Activated T-cell treated with anti-CD3 and anti-CD28 coated beads for 1 hour (primary cell): Measurements from ENCODE around the gene PHTF2.

Experiments
- DNase-seq: peaks from one replicate; pipeline ENCODE4 v3.0.0-alpha.2; 2020; ENCODE audit warnings: low read depth

PHTF2 gene

GRCh38 chr7:77877791-77878190 lies 79.2 kb downstream of the PHTF2 start:
- no peak for DNase-seq

GRCh38 chr7:77878500-77878899 lies 79.9 kb downstream of the PHTF2 start:
- DNase-seq: no peak

DNA sequence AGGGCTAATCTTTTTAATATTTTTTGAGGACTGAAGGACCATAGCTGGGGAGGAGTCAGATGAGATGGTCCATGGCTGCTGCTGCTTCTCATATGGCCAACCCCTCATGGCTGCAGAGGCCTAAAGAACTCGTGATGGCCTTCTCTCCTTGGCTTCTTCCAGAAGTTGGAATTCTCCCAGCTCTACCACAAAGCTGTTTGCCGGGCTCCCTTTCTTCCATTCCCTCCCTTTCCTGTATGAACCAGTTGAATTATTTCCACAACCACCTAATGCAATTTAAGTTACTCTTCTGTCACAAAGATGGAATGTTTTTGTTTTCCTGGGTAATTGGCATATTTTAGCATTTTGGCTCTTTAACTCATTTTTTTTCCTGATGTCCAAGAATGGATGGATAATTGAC lies 80.7 kb downstream of the PHTF2 start:
- DNase-seq: no peak

DNA sequence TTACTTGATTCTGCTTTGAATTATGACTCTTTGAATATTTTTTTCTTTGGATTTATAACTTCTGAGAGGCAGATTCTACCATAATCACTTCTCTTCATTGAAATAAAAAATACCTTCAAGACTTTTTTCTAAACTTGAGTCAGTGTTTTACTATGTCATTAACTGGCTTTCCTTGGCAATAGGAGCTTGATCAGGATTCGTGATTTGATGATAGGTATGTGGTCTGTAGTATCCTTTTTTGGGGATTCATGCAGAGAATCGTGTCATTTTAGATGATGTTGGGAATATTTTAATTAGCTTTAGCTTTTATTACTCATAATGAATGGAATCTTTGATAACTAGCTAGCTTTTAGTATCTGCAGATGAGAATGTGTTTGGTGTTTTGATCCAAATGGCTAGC lies 83.3 kb downstream of the PHTF2 start:
- DNase-seq: no peak

GRCh38 chr7:77885155-77885554 lies 86.6 kb downstream of the PHTF2 start:
- no peak for DNase-seq

DNA sequence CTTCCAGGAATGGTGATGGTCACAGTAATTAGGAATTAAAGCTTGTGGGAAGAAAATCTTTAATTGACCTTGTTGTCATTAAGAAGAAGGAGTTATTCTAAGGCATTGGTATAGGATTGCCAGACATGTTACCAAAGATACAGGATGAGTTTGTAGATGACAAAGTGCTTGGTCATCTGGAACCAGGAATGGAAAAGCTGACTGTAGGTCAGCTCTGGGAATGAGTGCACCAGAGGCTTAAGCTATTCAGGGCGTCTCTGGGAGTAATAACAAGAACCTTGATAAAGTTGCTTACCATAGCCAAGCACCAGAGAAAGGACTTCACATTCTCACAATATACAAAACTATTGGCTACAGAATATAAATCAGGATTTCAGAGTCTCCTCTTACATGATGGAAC lies 89.0 kb downstream of the PHTF2 start:
- DNase-seq: no peak

- DNase-seq: no peak
Measured at GRCh38 chr7:77888998-77889397, 90.4 kb downstream of the PHTF2 start.

DNA sequence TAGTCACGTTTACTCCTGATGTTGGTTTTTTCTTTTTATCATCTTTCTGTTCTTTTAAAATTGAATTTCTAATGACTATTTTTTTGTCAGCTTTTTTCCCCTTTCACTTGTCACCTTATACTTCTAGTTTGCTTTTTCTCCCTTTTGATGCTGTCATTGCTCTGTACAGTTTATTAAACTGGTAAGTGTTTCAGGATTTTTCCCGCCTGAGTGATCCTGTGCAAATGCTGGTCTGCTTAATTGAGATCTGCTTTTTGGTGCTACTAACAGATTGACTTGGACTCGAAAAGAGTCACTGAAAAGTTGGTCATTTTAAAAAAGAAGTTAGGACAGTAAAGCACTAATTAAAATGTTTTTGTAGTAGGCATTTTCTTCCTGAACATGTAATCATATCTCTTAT lies 95.2 kb downstream of the PHTF2 start:
- no peak for DNase-seq

DNA sequence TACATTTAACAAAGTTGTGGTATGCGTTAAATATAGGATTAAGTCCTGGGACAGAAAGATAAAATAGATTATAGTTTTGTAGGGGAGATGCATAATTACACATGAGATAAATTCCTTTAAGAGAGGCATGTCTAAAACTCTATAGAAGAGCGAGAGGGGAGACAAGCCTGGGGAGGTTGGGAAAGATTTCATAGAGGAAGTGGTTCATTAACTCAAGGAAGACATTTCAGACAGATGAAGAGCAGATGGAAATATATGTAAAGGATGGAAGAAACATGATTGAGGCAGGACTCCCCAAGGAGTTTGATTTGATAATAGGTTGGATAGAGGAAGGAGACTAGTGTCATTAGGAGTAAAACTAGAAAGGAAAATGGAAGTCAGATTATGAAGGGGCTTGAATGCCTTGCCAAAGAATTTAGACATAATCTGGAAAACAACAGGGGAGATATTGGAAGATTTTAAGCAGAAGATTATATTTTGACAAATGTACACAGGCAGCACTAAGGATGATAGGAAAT lies 96.1 kb downstream of the PHTF2 start:
- DNase-seq: no peak

GRCh38 chr7:77895905-77896304 lies 97.3 kb downstream of the PHTF2 start:
- DNase-seq: no peak

- DNase-seq: no peak
Measured at GRCh38 chr7:77897004-77897547, 98.5 kb downstream of the PHTF2 start.

DNA sequence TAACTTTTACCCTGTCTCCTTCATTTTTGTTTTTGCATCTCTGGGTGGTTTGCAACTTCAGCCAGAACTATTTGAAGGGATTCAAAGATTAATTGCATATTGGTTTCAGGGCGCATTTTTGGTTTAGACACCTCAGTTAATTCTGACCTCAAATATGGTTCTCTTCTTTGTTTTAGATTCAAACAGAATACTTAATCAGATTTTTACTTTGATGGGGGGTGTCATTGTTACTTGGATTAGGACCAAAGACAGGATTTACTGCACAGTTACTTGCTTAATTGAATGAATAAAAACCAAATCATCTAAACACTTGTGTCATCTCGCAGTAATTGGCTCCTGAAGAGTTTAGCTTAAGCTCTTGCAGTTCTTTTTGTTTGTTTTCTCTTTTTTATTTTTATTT lies 100.9 kb downstream of the PHTF2 start:
- no peak for DNase-seq

- DNase-seq: no peak
Measured at GRCh38 chr7:77903597-77903996, 105.0 kb downstream of the PHTF2 start.

- DNase-seq: no peak
Measured at GRCh38 chr7:77904252-77904651, 105.7 kb downstream of the PHTF2 start.

GRCh38 chr7:77907281-77907680 lies 108.7 kb downstream of the PHTF2 start:
- no peak for DNase-seq

- no peak for DNase-seq
Measured at GRCh38 chr7:77908664-77909063, 110.1 kb downstream of the PHTF2 start.

DNA sequence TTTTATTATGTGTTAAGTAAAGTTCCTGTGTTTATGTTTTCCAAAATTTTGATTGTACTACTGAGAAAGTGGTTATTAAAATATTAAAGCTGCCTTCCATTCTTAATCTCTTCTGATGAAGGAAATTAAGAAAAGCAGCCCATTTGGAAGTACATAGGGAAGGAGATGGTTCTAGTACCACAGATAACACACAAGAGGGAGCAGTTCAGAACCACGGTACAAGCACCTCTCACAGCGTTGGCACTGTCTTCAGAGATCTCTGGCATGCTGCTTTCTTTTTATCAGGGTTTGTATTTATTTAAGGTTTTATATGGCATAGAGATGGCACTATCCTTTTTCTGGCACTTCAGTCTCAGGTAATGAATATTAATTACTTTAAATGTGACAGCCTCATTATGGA lies 111.6 kb downstream of the PHTF2 start:
- no peak for DNase-seq

GRCh38 chr7:77912293-77912692 lies 113.7 kb downstream of the PHTF2 start:
- no peak for DNase-seq

GRCh38 chr7:77913977-77914607 lies 115.5 kb downstream of the PHTF2 start:
- no peak for DNase-seq

- no peak for DNase-seq
Measured at GRCh38 chr7:77917500-77918262, 119.1 kb downstream of the PHTF2 start.

GRCh38 chr7:77918676-77919075 lies 120.1 kb downstream of the PHTF2 start:
- DNase-seq: no peak

DNA sequence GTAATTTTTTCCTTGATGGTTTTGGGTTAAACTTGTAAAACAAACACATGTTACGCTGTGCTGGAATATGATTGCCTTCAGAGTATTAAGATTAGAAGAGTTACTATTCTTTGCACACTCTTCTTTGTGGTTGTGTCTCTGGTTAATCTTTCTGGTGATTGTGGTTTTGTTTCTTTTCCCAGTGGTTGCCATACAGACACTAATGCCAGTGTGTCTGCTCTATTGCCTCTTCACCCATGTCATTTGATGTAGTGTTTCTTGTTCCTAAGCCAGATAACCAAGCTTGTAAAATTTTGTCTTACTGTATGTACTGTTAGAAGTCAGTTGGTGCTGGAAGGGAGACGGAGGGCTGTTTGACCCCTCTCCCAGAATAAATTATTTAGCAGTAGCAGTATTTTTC lies 124.8 kb downstream of the PHTF2 start:
- DNase-seq: no peak

DNA sequence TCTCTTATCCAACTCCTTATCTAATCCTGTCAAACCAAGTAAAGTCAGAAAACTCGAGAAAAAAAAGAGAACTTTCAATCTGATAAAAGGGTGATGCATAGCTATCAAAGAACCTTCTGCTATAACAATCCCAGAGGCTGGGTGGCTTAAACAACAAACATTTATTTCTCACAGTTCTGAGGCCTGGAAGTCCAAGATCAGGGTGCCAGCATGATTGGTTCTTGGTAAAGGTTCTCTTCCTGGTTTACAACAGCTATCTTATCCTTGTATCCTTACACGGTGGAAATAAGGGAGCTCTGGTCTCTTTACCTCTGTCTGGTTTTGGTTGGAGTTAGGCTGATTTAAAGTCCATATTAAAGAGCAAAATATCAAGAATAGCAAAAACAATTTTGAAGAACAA lies 131.9 kb downstream of the PHTF2 start:
- no peak for DNase-seq
